Sigmoid colon (tissue), 7 donors: ENCODE measurements around the gene COBL. TPM values are rescaled to one million over a fixed set of nuclear protein-coding genes. Genes with fewer than 3 reads are reported as not detected.

Experiments used
- DNase-seq: peaks from one replicate; pipeline ENCODE4 v3.0.0-alpha.2; 2019
- H3K27ac ChIP-seq, 4 donors: fragments of 200-600 bp; sonication (generic); one replicate each; pipeline ENCODE4 v1.5.1; 2016 to 2019; ENCODE audit warnings: mild to moderate bottlenecking in 1 of 4
- H3K27me3 ChIP-seq, 3 donors: fragments of 200-600 bp; sonication (generic); one replicate each; pipeline ENCODE4 v1.5.1; 2019; ENCODE audit warnings: mild to moderate bottlenecking in 1 of 3
- H3K36me3 ChIP-seq, 4 donors: fragments of 200-600 bp; sonication (generic); one replicate each; pipeline ENCODE4 v1.5.1; 2016 to 2019
- H3K4me1 ChIP-seq, 4 donors: fragments of 200-600 bp; sonication (generic); one replicate each; pipeline ENCODE4 v1.5.1; 2017 to 2019
- H3K4me3 ChIP-seq, 4 donors: fragments of 200-600 bp; sonication (generic); one replicate each; pipeline ENCODE4 v1.5.1; 2017 to 2019; ENCODE audit warnings: mild to moderate bottlenecking in 2 of 4, moderate library complexity in 1 of 4
- H3K9me3 ChIP-seq, 4 donors: fragments of 200-600 bp in 3 of 4; sonication (generic) in 3 of 4; one replicate each; pipeline versions ENCODE4 v1.5.1 to v1.6.1; 2013 to 2019
- EP300 ChIP-seq, 4 donors: sonication (generic); formaldehyde crosslinking; IDR thresholded peaks; one replicate each; pipeline ENCODE4 v1.6.1; 2017; ENCODE audit warnings: antibody characterized with exemption in 4 of 4
- POLR2A ChIP-seq, 2 donors: fragments of 450-650 bp; IDR thresholded peaks; one replicate each; pipeline ENCODE4 v1.6.1; 2016; ENCODE audit warnings: antibody characterized with exemption in 2 of 2, mild to moderate bottlenecking in 2 of 2, moderate library complexity in 2 of 2
- POLR2AphosphoS5 ChIP-seq, 4 donors: sonication (generic); formaldehyde crosslinking; IDR thresholded peaks; one replicate each; pipeline ENCODE4 v1.6.1; 2017; ENCODE audit warnings: antibody characterized with exemption in 4 of 4
- WGBS, 2 donors: extraction: QIAGEN DNeasy Blood & Tissue Kit; methylation state at CpG; one replicate each; pipeline ENCODE4 v1.1.7; 2013; 5-methylcytosine and 5-hydroxymethylcytosine counted together
- intact Hi-C: fragments of 100-400 bp; cut with DNase I; formaldehyde crosslinking; loops from one replicate; pipeline ENCODE4 v1.15.1; 2023
- polyA plus RNA-seq, 3 donors: library from polyadenylated mRNA; stranded (reverse); fragments of 200-250 nt; gene quantifications; one replicate each; pipeline ENCODE4 v1.2.3, GENCODE V29; 2013
- total RNA-seq, 4 donors: library from RNA; depleted of rRNA; stranded (reverse); fragments of >200 nt; gene quantifications; one replicate each; pipeline ENCODE4 v1.1.0, GENCODE V29; 2016
- TF ChIP-seq, protein P1 (sequence below), 4 experiments: fragments of 450-650 bp in 3 of 4; fragments of 200-600 bp in 1 of 4; IDR thresholded peaks; one replicate each; pipeline ENCODE4 v1.5.1; 2016 to 2019; ENCODE audit warnings: antibody characterized with exemption in 4 of 4, mild to moderate bottlenecking in 3 of 4, moderate library complexity in 2 of 4
- donor health status: healthy with polysubstance abuse.
- donor health status: Bipolar disorder and iron deficiency.
- donor health status: healthy.

COBL gene
- total and polyA plus RNA-seq, 7 donors, result 3.0 to 27.6 (median 10.0) TPM

DNA sequence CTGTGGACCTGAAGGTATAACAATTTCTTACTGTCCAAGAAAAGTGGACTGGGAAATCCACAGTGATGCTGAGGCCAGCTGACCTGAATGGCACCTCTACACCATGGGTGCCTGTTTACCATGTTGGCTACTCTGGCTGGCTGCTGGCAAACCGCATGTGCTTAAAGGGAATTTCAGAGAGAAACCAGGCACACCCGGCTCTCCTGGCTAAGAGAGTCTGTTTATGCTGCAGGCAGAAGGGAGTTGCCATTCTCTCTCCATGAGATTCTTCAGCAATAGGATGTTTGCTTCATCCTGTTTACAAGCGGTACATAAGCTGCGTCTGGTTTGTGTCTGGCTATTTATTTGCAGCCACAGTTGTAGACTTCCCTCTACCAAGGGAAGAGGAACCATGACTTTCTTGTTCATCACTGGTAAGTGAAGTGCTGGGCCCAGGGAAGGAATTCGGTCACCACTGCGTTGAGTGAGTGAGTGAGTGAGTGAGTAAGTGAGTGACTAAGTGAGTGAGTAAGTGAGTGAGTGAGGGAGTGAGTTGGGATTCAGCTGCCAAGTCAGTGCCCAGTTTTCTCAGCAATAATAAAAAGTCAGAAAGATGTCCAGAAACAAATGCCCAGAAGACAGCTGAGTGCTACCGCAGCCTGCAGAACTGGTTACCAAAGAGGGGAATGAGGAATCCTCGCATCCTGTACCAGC is 90.4 kb downstream of the COBL start:
- Histone ChIP-seq H3K9me3 (no peaks in the 10 kb centered on the region), H3K27me3 (no peaks in the 10 kb centered on the region), H3K4me3 (no peak overlapping the region), H3K27ac (peak overlapping the region in 2 of 4 donors; percentile 11 to 28), H3K4me1 (no peaks in the 10 kb centered on the region), H3K36me3 (no peaks in the 10 kb centered on the region)
- DNase-seq, result no peak
- WGBS, 2 donors, result 59 to 65% methylated on average over 8 of the region's 8 CpGs
- intact Hi-C loops, result no loop called here
- TF ChIP-seq POLR2A (IDR thresholded peaks at IDR 0.05) (no peak), POLR2AphosphoS5 (IDR thresholded peaks at IDR 0.05) (peak in 1 of 4 donors; percentile 67)

DNA sequence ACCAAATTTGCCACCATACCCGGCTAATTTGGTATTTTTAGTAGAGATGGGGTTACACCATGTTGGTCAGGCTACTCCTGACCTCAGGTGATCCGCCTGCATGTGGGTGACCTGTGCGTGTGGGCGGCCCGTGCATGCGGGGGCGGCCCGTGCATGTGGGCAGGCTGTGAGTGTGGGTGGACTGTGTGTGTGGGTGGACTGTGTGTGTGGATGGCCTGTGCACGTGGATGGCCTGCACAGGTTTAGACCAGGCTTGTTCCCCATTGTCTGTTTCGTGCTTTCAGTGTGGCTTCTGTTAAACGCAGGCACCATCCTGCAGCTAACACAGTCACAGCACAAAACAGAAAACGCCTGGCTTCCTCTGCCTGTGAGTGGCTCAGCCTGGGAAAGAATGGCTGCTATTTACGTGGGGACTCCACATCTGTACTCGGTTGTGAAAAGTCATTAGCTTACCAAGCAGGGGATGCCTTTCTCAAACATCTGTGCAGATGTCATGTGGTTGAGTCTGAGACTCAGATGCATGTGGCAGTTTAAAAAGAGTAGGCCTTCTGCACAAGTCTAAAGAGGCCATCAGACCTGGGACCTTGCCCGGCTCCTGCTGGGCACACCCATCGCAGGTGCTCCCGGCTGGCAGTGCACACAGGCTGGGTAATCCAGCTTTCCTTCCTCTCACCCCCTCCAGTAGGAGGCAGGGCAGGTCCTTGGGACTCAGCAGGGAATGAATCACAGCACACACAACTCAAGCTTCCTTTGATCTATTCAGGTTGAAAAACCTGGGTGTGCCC is 91.6 kb downstream of the COBL start:
- Histone ChIP-seq H3K27ac (peak overlapping the region in 1 of 4 donors; percentile 24), H3K4me1 (no peaks in the 10 kb centered on the region), H3K4me3 (no peak overlapping the region), H3K36me3 (no peaks in the 10 kb centered on the region), H3K9me3 (no peaks in the 10 kb centered on the region), H3K27me3 (no peaks in the 10 kb centered on the region)
- peak; percentile 34 for DNase-seq
- WGBS, 2 donors, result 58 to 79% methylated on average over 17 of the region's 17 CpGs
- TF ChIP-seq, protein P1, sequence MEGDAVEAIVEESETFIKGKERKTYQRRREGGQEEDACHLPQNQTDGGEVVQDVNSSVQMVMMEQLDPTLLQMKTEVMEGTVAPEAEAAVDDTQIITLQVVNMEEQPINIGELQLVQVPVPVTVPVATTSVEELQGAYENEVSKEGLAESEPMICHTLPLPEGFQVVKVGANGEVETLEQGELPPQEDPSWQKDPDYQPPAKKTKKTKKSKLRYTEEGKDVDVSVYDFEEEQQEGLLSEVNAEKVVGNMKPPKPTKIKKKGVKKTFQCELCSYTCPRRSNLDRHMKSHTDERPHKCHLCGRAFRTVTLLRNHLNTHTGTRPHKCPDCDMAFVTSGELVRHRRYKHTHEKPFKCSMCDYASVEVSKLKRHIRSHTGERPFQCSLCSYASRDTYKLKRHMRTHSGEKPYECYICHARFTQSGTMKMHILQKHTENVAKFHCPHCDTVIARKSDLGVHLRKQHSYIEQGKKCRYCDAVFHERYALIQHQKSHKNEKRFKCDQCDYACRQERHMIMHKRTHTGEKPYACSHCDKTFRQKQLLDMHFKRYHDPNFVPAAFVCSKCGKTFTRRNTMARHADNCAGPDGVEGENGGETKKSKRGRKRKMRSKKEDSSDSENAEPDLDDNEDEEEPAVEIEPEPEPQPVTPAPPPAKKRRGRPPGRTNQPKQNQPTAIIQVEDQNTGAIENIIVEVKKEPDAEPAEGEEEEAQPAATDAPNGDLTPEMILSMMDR (IDR thresholded peaks at IDR 0.05), result peak in 1 of 4 experiments; percentile 26
- TF ChIP-seq EP300 (IDR thresholded peaks at IDR 0.05) (no peak), POLR2AphosphoS5 (IDR thresholded peaks at IDR 0.05) (no peak), POLR2A (IDR thresholded peaks at IDR 0.05) (no peak)
- intact Hi-C loops, result no loop called here

DNA sequence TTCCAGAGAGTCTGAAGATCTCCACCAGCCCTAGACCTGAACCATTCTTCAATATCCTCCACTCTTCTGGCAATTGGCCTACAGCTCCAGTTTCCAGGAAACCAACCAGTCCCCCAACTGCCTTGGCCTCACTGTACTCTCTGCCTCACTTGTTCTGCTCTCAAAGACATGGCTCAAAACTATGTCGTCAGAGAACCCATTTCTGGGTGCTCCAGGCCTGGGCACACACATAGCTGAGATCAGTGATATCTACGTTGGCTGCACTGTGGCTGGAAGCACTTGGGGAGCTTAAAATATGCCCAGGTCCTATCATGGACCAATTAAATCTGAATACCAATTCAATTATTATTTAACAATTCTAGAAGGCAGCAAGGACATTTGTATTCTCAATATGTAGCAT is 93.1 kb downstream of the COBL start:
- Histone ChIP-seq H3K4me1 (no peaks in the 10 kb centered on the region), H3K9me3 (no peaks in the 10 kb centered on the region), H3K36me3 (no peaks in the 10 kb centered on the region), H3K27me3 (no peaks in the 10 kb centered on the region), H3K4me3 (no peak overlapping the region), H3K27ac (no peak overlapping the region)
- whole genome bisulfite sequencing, 2 donors, result 87 to 90% methylated on average over 2 of the region's 2 CpGs
- peak; percentile 34 for DNase-seq
- TF ChIP-seq, protein P1 (IDR thresholded peaks at IDR 0.05), result no peak
- TF ChIP-seq EP300 (IDR thresholded peaks at IDR 0.05), result no peak
- no peak for TF ChIP-seq POLR2AphosphoS5 (IDR thresholded peaks at IDR 0.05)
- no peak for TF ChIP-seq POLR2A (IDR thresholded peaks at IDR 0.05)
- intact Hi-C loops, result no loop called here

DNA sequence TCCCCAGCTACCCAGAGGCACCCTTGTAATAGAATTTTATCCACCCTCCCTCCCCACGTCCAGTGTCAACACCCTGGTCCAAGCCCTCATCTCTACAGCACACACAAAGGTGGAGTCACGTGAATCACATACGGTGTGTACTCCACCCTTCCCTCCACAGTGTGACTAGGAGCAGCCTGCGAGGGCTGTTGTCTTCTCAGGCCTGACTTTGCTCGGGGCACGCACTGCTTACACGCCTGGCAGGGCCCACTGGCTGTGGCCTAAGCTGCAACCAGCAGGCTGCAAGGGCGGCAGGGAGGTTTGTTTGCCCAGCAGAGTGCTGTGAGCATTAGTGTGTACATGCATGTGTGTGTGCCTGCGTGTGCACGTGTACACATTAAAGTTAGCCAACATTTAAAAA is 93.7 kb downstream of the COBL start:
- Histone ChIP-seq H3K4me3 (no peak overlapping the region), H3K27me3 (no peaks in the 10 kb centered on the region), H3K9me3 (no peaks in the 10 kb centered on the region), H3K27ac (no peak overlapping the region), H3K36me3 (no peaks in the 10 kb centered on the region), H3K4me1 (no peaks in the 10 kb centered on the region)
- peak; percentile 49 for DNase-seq
- intact Hi-C loops, result no loop called here
- 77 to 88% methylated on average over 10 of the region's 10 CpGs for WGBS, 2 donors
- TF ChIP-seq, protein P1 (IDR thresholded peaks at IDR 0.05), result no peak
- no peak for TF ChIP-seq EP300 (IDR thresholded peaks at IDR 0.05)
- TF ChIP-seq POLR2A (IDR thresholded peaks at IDR 0.05), result no peak
- no peak for TF ChIP-seq POLR2AphosphoS5 (IDR thresholded peaks at IDR 0.05)

DNA sequence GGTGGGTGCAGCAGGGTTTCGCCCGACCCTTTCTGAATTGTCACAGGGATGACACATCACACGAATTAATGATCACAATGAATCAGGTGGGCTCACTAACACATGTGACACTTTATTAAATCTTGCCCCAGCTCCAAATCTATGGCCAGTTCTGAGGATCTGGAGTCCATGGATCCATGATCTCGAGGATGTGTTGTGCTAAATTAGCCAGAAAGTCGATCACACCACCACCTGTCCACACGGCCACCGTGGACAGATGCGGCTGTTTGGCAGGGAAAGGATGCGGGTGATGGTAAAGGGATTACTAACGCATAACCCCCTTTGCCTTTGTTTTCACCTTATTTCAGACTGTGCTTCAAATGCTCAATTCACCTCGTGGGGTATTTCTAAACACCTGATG is 96.4 kb downstream of the COBL start:
- no peaks in the 10 kb centered on the region for H3K4me1 ChIP-seq
- H3K4me3 ChIP-seq, result no peak overlapping the region
- no peak overlapping the region for H3K27ac ChIP-seq
- no peaks in the 10 kb centered on the region for H3K36me3 ChIP-seq
- TF ChIP-seq EP300 (IDR thresholded peaks at IDR 0.05), result no peak
- TF ChIP-seq POLR2A (IDR thresholded peaks at IDR 0.05), result no peak
- TF ChIP-seq POLR2AphosphoS5 (IDR thresholded peaks at IDR 0.05), result no peak
- TF ChIP-seq, protein P1 (IDR thresholded peaks at IDR 0.05), result no peak
- DNase-seq, result no peak
- intact Hi-C loops, result no loop called here
- no peaks in the 10 kb centered on the region for H3K9me3 ChIP-seq
- 89 to 93% methylated on average over 11 of the region's 11 CpGs for WGBS, 2 donors
- no peaks in the 10 kb centered on the region for H3K27me3 ChIP-seq
